ENCODE results near the gene MAP3K21.

The MAP3K21 gene

GRCh38 chr1:233367057-233367803, 39.7 kb downstream of the MAP3K21 start:
- Histone ChIP-seq H3K4me1 (ENCODE audit: insufficient read depth, insufficient read length) (no peaks in the 10 kb centered on the region), H3K9ac (ENCODE audit: insufficient read length, low read depth) (no peak overlapping the region), H3K4me3 (ENCODE audit: insufficient read length, low read depth) (no peak overlapping the region), H3K27me3 (ENCODE audit: insufficient read depth, insufficient read length) (no peaks in the 10 kb centered on the region), H3K36me3 (ENCODE audit: insufficient read depth, insufficient read length, low read length) (peaks cover 4% of the 10 kb centered on the region), H3K9me3 (ENCODE audit: insufficient read depth, low read length) (no peaks in the 10 kb centered on the region)
- DNase-seq (ENCODE audit: low read depth, low spot score): no peak
- no peak for TF ChIP-seq ZNF274 (IDR thresholded peaks at IDR 0.05; ENCODE audit: low read depth, low read length)
- TF ChIP-seq YY1 (IDR thresholded peaks at IDR 0.05; ENCODE audit: insufficient read depth, insufficient read length): no peak
- TF ChIP-seq SUZ12 (IDR thresholded peaks at IDR 0.05; ENCODE audit: extremely low read depth, insufficient read depth, insufficient read length): no peak

GRCh38 chr1:233368106-233368788, 40.7 kb downstream of the MAP3K21 start:
- Histone ChIP-seq H3K36me3 (ENCODE audit: insufficient read depth, insufficient read length, low read length) (peaks cover 2% of the 10 kb centered on the region), H3K9ac (ENCODE audit: insufficient read length, low read depth) (no peak overlapping the region), H3K4me1 (ENCODE audit: insufficient read depth, insufficient read length) (no peaks in the 10 kb centered on the region), H3K27me3 (ENCODE audit: insufficient read depth, insufficient read length) (no peaks in the 10 kb centered on the region), H3K9me3 (ENCODE audit: insufficient read depth, low read length) (no peaks in the 10 kb centered on the region), H3K4me3 (ENCODE audit: insufficient read length, low read depth) (no peak overlapping the region)
- no peak for DNase-seq (ENCODE audit: low read depth, low spot score)
- TF ChIP-seq ZNF274 (IDR thresholded peaks at IDR 0.05; ENCODE audit: low read depth, low read length) (no peak), YY1 (IDR thresholded peaks at IDR 0.05; ENCODE audit: insufficient read depth, insufficient read length) (no peak), SUZ12 (IDR thresholded peaks at IDR 0.05; ENCODE audit: extremely low read depth, insufficient read depth, insufficient read length) (no peak)

DNA sequence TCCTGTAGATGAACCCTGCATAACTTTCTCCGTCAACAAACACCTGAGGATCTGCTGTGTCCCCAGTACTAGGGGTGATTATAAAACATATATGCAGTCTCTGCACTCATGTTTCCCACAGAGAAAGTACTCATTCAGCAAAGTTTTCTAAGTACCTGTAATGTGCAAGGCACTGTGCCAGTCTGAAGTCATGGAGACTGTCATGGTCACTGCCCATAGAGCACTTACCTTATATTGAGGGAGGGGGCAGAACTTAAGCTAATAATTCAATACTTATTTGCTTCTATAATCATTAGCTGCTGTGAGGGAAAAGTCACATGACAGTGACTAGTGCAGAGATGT, 41.2 kb downstream of the MAP3K21 start:
- no peaks in the 10 kb centered on the region for H3K9me3 ChIP-seq (ENCODE audit: insufficient read depth, low read length)
- no peaks in the 10 kb centered on the region for H3K27me3 ChIP-seq (ENCODE audit: insufficient read depth, insufficient read length)
- no peak overlapping the region for H3K4me3 ChIP-seq (ENCODE audit: insufficient read length, low read depth)
- H3K4me1 ChIP-seq (ENCODE audit: insufficient read depth, insufficient read length): no peaks in the 10 kb centered on the region
- H3K36me3 ChIP-seq (ENCODE audit: insufficient read depth, insufficient read length, low read length): peaks cover 6% of the 10 kb centered on the region
- DNase-seq (ENCODE audit: low read depth, low spot score): no peak
- no peak overlapping the region for H3K9ac ChIP-seq (ENCODE audit: insufficient read length, low read depth)
- TF ChIP-seq ZNF274 (IDR thresholded peaks at IDR 0.05; ENCODE audit: low read depth, low read length): no peak
- no peak for TF ChIP-seq YY1 (IDR thresholded peaks at IDR 0.05; ENCODE audit: insufficient read depth, insufficient read length)
- TF ChIP-seq SUZ12 (IDR thresholded peaks at IDR 0.05; ENCODE audit: extremely low read depth, insufficient read depth, insufficient read length): no peak

GRCh38 chr1:233372218-233373120, 44.9 kb downstream of the MAP3K21 start:
- Histone ChIP-seq H3K4me3 (ENCODE audit: insufficient read length, low read depth) (no peak overlapping the region), H3K9me3 (ENCODE audit: insufficient read depth, low read length) (no peaks in the 10 kb centered on the region), H3K4me1 (ENCODE audit: insufficient read depth, insufficient read length) (no peaks in the 10 kb centered on the region), H3K9ac (ENCODE audit: insufficient read length, low read depth) (no peak overlapping the region), H3K27me3 (ENCODE audit: insufficient read depth, insufficient read length) (no peaks in the 10 kb centered on the region), H3K36me3 (ENCODE audit: insufficient read depth, insufficient read length, low read length) (peaks cover 6% of the 10 kb centered on the region)
- TF ChIP-seq ZNF274 (IDR thresholded peaks at IDR 0.05; ENCODE audit: low read depth, low read length) (no peak), SUZ12 (IDR thresholded peaks at IDR 0.05; ENCODE audit: extremely low read depth, insufficient read depth, insufficient read length) (no peak), YY1 (IDR thresholded peaks at IDR 0.05; ENCODE audit: insufficient read depth, insufficient read length) (no peak)
- no peak for DNase-seq (ENCODE audit: low read depth, low spot score)

- no peak for DNase-seq (ENCODE audit: low read depth, low spot score)
- no peak overlapping the region for H3K9ac ChIP-seq (ENCODE audit: insufficient read length, low read depth)
- TF ChIP-seq SUZ12 (IDR thresholded peaks at IDR 0.05; ENCODE audit: extremely low read depth, insufficient read depth, insufficient read length): no peak
- no peak for TF ChIP-seq ZNF274 (IDR thresholded peaks at IDR 0.05; ENCODE audit: low read depth, low read length)
- TF ChIP-seq YY1 (IDR thresholded peaks at IDR 0.05; ENCODE audit: insufficient read depth, insufficient read length): no peak
- H3K9me3 ChIP-seq (ENCODE audit: insufficient read depth, low read length): no peaks in the 10 kb centered on the region
- H3K4me3 ChIP-seq (ENCODE audit: insufficient read length, low read depth): no peak overlapping the region
- H3K27me3 ChIP-seq (ENCODE audit: insufficient read depth, insufficient read length): no peaks in the 10 kb centered on the region
- H3K4me1 ChIP-seq (ENCODE audit: insufficient read depth, insufficient read length): no peaks in the 10 kb centered on the region
- peaks cover 6% of the 10 kb centered on the region for H3K36me3 ChIP-seq (ENCODE audit: insufficient read depth, insufficient read length, low read length)
Observed at GRCh38 chr1:233373226-233373625, 45.7 kb downstream of the MAP3K21 start.

DNA sequence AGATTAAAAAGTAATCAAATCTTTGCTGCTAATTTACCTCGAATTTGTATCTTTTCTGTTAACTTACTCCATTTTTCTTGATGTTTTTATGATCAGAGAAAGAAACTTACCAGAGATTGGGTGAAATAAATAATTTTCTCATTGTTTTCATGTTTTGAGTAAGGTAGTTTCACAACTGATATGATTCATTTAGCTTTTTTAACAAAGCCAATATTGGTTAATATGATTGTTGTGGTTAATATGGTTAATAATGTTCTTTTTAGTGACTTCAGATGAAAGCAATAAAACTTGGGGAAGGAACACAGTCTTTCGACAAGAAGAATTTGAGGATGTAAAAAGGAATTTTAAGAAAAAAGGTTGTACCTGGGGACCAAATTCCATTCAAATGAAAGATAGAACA, 48.1 kb downstream of the MAP3K21 start:
- Histone ChIP-seq H3K9ac (ENCODE audit: insufficient read length, low read depth) (no peak overlapping the region), H3K4me1 (ENCODE audit: insufficient read depth, insufficient read length) (no peaks in the 10 kb centered on the region), H3K27me3 (ENCODE audit: insufficient read depth, insufficient read length) (no peaks in the 10 kb centered on the region), H3K4me3 (ENCODE audit: insufficient read length, low read depth) (no peak overlapping the region), H3K9me3 (ENCODE audit: insufficient read depth, low read length) (no peaks in the 10 kb centered on the region), H3K36me3 (ENCODE audit: insufficient read depth, insufficient read length, low read length) (peaks cover 15% of the 10 kb centered on the region)
- DNase-seq (ENCODE audit: low read depth, low spot score): no peak
- TF ChIP-seq SUZ12 (IDR thresholded peaks at IDR 0.05; ENCODE audit: extremely low read depth, insufficient read depth, insufficient read length) (no peak), YY1 (IDR thresholded peaks at IDR 0.05; ENCODE audit: insufficient read depth, insufficient read length) (no peak), ZNF274 (IDR thresholded peaks at IDR 0.05; ENCODE audit: low read depth, low read length) (no peak)
